ENCODE data around the gene SEC24B. TPM values are rescaled to one million over a fixed set of nuclear protein-coding genes. Genes with fewer than 3 reads are reported as not detected.
"Not testable (repeated sequence)": the region's sequence is repeated elsewhere in the genome, so short reads cannot be mapped to it uniquely, and the experiment has no call there.

The SEC24B gene
- total RNA-seq, 2 experiments from 2014 or later, result 22.0 to 25.9 TPM

DNA sequence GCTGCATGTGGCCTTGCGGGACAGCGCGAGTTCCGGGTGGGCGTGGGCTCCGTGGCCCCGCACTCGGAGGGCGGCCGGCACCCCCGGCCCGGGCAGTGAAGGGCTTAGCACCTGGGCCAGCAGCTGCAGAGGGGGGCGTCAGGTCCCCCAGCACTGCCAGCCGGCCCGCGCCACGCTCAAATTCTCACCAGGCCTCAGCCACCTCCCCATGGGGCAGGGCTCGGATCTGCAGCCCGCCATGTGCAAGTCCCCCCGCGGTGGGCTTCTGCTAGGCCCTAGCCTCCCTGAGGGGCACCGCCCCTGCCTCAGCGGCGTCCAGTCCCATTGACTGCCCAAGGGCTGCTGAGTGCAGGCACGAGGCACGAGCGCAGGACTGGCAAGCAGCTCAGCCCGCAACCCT is 123.8 kb downstream of the SEC24B start:
- H3K27ac Mint-ChIP-seq, result no peak overlapping the region
- no peaks in the 10 kb centered on the region for H3K9me3 Mint-ChIP-seq (ENCODE audit: low read depth)
- H3K27me3 Mint-ChIP-seq, result no peaks in the 10 kb centered on the region
- peaks cover 16% of the 10 kb centered on the region for H3K36me3 Mint-ChIP-seq
- peaks cover 24% of the 10 kb centered on the region for H3K4me1 Mint-ChIP-seq
- DNase-seq, result no peak
- CTCF ChIA-PET, result interaction anchor here (5.3 kb wide), 1 partner anchor 125 kb away, joined by 30 read pairs; the partner anchor contains the start of gene SEC24B
- H3K4me3 Mint-ChIP-seq, result no peak overlapping the region
- ATAC-seq, result no peak

GRCh38 chr4:109558095-109558494 is 124.5 kb downstream of the SEC24B start:
- not testable (repeated sequence) for H3K27me3 Mint-ChIP-seq; H3K27ac Mint-ChIP-seq; H3K9me3 Mint-ChIP-seq (ENCODE audit: low read depth); ATAC-seq; H3K4me3 Mint-ChIP-seq
- peaks cover 30% of the 10 kb centered on the region for H3K4me1 Mint-ChIP-seq
- CTCF ChIA-PET, result interaction anchor here (5.3 kb wide), 1 partner anchor 125 kb away, joined by 30 read pairs; the partner anchor contains the start of gene SEC24B
- peaks cover 22% of the 10 kb centered on the region for H3K36me3 Mint-ChIP-seq
- peak; percentile 41 for DNase-seq

DNA sequence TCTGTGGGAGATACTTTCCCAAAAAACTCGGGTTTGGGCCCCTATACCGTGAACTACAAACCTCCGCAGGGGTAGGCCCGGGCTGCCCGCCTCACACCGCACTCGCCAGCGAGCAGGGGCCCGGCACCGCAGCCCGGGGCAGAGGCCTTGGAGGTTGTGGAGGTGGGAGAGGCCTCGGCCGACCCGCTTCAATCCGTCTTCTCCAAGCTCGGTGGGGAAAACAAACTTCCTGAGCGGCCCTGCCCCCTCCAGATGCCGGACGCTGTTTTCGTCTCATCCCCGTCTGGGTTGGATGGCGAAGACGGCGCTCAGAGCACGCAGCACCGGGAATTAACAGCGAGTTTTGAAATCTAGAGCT is 126.0 kb downstream of the SEC24B start:
- Mint-ChIP-seq H3K4me1 (peaks cover 41% of the 10 kb centered on the region), H3K9me3 (ENCODE audit: low read depth) (no peaks in the 10 kb centered on the region), H3K36me3 (peaks cover 24% of the 10 kb centered on the region), H3K4me3 (peak overlapping the region; percentile 93), H3K27me3 (no peaks in the 10 kb centered on the region), H3K27ac (peak overlapping the region; percentile 93)
- ATAC-seq, result peak; percentile 35
- no peak for DNase-seq
- CTCF ChIA-PET, result interaction anchor here (0.9 to 5.3 kb wide), 6 partner anchors 12 to 255 kb away, joined by 3 to 30 read pairs (median 6); partner anchors contain the start of gene SEC24B

DNA sequence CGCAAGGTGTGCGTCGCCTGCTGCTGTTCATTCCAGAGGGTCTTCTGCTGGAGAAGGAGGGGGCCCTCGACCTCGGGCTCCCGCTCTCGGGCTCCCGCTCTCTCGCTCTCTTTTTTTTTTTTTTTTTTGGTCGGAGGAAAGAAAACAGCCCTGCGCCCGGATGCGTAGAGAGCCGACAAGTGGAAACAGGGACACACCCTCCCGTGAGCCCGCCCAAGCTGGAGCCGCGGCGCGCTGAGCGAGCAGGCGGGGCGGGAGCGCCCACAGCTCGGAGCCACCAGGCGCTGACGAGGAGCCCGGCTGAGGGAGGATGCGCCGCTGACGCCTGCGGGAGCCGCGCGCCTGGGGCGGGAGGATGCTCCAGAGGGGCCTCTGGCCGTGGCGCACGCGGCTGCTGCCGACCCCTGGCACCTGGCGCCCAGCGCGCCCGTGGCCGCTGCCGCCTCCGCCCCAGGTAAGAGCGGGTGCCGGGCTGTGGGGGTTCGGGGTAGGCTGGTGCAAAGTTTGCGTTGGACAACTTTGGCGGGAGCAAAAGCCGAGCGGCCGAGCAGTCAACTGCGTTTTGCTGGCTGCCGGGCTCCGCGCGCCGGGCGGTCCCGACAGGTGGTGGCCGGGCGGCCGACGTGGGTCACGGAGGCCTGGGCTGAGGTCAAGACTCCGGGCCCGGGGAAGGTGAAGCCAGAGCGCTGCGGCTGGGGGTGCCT is 126.5 kb downstream of the SEC24B start, which contains the start of gene MCUB:
Gene MCUB, plus strand, starts transcription at position 264 of the 704 bp plus-strand sequence. Its CDS starts 92 bp downstream, at position 356.
- DNase-seq, result peak; percentile 96
- peaks cover 24% of the 10 kb centered on the region for H3K36me3 Mint-ChIP-seq
- CTCF ChIA-PET, result interaction anchor here (0.9 to 5.3 kb wide), 6 partner anchors 12 to 255 kb away, joined by 3 to 30 read pairs (median 6); partner anchors contain the start of gene SEC24B
- peaks cover 43% of the 10 kb centered on the region for H3K4me1 Mint-ChIP-seq
- H3K27me3 Mint-ChIP-seq, result no peaks in the 10 kb centered on the region
- peak; percentile 95 for ATAC-seq
- no peaks in the 10 kb centered on the region for H3K9me3 Mint-ChIP-seq (ENCODE audit: low read depth)
- H3K27ac Mint-ChIP-seq, result peak within 1 kb of the TSS; percentile 96
- H3K4me3 Mint-ChIP-seq, result peak within 1 kb of the TSS; percentile 93

- CTCF ChIA-PET, result interaction anchor here (0.8 to 5.3 kb wide), 5 partner anchors 13 to 254 kb away, joined by 3 to 30 read pairs (median 7); partner anchors contain the start of gene SEC24B
- peak overlapping the region; percentile 93 for H3K4me3 Mint-ChIP-seq
- H3K27ac Mint-ChIP-seq, result peak overlapping the region; percentile 96
- DNase-seq (peak; percentile 79), ATAC-seq (peak; percentile 46)
- no peaks in the 10 kb centered on the region for H3K27me3 Mint-ChIP-seq
- peaks cover 43% of the 10 kb centered on the region for H3K4me1 Mint-ChIP-seq
- H3K9me3 Mint-ChIP-seq (ENCODE audit: low read depth), result no peaks in the 10 kb centered on the region
- peaks cover 24% of the 10 kb centered on the region for H3K36me3 Mint-ChIP-seq
Measured at GRCh38 chr4:109560687-109561461, 127.3 kb downstream of the SEC24B start.

DNA sequence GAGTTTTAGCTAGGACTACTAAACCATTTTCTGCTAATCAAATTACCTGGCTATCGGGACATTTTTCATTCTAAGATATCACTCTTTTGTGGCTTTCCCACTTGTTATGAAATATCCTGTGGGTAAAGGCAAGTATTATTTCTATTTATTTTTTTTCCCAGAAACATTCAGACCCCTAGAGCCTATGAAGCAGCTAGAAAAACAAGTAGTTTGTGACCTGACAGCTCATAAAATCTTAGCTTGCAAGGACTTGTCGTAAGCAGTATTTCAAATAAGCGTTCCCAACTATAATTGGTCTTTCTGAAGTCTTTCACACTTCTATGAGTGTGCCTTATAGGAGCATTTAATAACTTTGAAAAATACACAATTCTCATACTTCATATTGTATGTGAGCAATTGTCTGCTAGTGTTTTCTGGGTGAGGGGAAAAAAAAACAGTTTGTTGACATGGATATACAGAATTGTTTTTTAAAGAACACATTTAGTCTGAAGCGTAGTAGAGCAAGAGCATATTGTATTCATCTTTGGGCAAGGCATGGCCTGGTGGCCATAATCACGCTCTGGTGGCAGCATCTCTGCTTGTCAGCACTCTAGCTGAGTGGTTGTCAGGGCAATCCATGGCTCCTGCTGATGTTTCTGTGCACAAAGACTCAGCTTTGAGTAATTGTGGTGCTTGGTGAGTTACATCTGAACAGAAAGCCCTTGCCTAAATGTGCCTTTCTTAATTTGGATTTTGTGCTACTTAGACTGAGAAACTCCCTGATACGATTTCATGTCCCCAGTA is 129.0 kb downstream of the SEC24B start:
- Mint-ChIP-seq H3K4me1 (peaks cover 43% of the 10 kb centered on the region), H3K27me3 (no peaks in the 10 kb centered on the region), H3K27ac (no peak overlapping the region), H3K4me3 (no peak overlapping the region), H3K9me3 (ENCODE audit: low read depth) (no peaks in the 10 kb centered on the region), H3K36me3 (peaks cover 28% of the 10 kb centered on the region)
- no peak for DNase-seq
- no peak for ATAC-seq
- CTCF ChIA-PET, result interaction anchor here (1.1 to 5.3 kb wide), 3 partner anchors 9 to 130 kb away, joined by 3 to 30 read pairs (median 3); partner anchors contain the start of gene SEC24B

DNA sequence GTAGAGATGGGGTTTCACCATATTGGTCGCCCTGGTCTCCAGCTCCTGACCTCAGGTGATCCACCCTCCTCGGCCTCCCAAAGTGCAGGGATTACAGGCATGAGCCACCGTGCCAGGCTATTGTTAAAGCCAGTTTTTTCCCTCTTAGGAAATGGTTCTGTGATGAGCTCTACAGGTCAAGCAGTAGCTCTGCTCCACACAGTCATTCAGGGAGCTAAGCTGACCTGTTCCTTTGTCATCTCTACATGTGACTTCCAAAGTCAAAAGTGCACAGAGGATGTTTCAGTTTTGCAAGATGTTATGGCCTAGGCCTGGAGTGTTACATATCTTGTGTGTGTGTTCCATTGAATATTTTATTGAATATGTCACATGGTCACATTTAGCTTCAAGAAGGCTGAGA is 137.9 kb downstream of the SEC24B start:
- no peak overlapping the region for H3K4me3 Mint-ChIP-seq
- H3K27ac Mint-ChIP-seq, result no peak overlapping the region
- CTCF ChIA-PET, result interaction anchor here (0.7 to 1.1 kb wide), 2 partner anchors 9 to 139 kb away, joined by 3 read pairs; no protein-coding TSS in a partner anchor
- H3K9me3 Mint-ChIP-seq (ENCODE audit: low read depth), result peaks cover 3% of the 10 kb centered on the region
- ATAC-seq (no peak), DNase-seq (no peak)
- peaks cover 33% of the 10 kb centered on the region for H3K36me3 Mint-ChIP-seq
- H3K4me1 Mint-ChIP-seq, result peaks cover 26% of the 10 kb centered on the region
- no peaks in the 10 kb centered on the region for H3K27me3 Mint-ChIP-seq

DNA sequence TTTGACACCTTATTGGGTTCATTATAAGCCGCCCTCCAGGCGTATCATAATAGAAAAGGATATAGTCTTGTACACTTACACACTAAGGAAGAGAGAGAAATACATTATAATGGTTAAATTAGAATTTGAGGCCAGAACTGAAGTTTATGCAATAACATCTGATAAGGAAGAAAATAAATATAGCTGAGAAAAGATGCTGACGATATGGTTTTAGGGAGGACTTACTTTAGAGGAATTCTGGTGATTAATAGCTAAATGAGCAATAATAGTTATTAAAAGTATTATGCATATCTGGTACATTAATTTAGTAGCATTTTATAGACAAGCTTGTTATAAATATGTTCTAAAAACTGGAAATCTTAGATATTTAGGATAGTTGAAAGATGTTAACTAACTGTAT is 138.5 kb downstream of the SEC24B start:
- CTCF ChIA-PET, result interaction anchor here (0.7 to 1.1 kb wide), 2 partner anchors 10 to 139 kb away, joined by 3 read pairs; partner anchors contain the start of gene SEC24B
- ATAC-seq, result no peak
- H3K27me3 Mint-ChIP-seq, result no peaks in the 10 kb centered on the region
- peaks cover 3% of the 10 kb centered on the region for H3K9me3 Mint-ChIP-seq (ENCODE audit: low read depth)
- H3K36me3 Mint-ChIP-seq, result peaks cover 31% of the 10 kb centered on the region
- no peak for DNase-seq
- H3K4me1 Mint-ChIP-seq, result peaks cover 27% of the 10 kb centered on the region
- no peak overlapping the region for H3K4me3 Mint-ChIP-seq
- no peak overlapping the region for H3K27ac Mint-ChIP-seq

- Mint-ChIP-seq H3K36me3 (peaks cover 31% of the 10 kb centered on the region), H3K4me3 (no peak overlapping the region), H3K27me3 (no peaks in the 10 kb centered on the region), H3K27ac (no peak overlapping the region), H3K9me3 (ENCODE audit: low read depth) (peaks cover 3% of the 10 kb centered on the region), H3K4me1 (peaks cover 29% of the 10 kb centered on the region)
- DNase-seq, result no peak
- CTCF ChIA-PET, result interaction anchor here (0.7 to 2.1 kb wide), 7 partner anchors 13 to 142 kb away, joined by 3 to 4 read pairs (median 3); partner anchors contain the start of genes CASP6 and SEC24B
- no peak for ATAC-seq
Measured at GRCh38 chr4:109574443-109574850, 140.8 kb downstream of the SEC24B start.

GRCh38 chr4:109574931-109575804 is 141.6 kb downstream of the SEC24B start:
- no peak overlapping the region for H3K4me3 Mint-ChIP-seq
- DNase-seq (peak; percentile 40), ATAC-seq (peak; percentile 73)
- CTCF ChIA-PET, result interaction anchor here (0.7 to 2.1 kb wide), 7 partner anchors 14 to 142 kb away, joined by 3 to 4 read pairs (median 3); partner anchors contain the start of genes CASP6 and SEC24B
- peaks cover 32% of the 10 kb centered on the region for H3K36me3 Mint-ChIP-seq
- no peaks in the 10 kb centered on the region for H3K27me3 Mint-ChIP-seq
- peaks cover 29% of the 10 kb centered on the region for H3K4me1 Mint-ChIP-seq
- H3K27ac Mint-ChIP-seq, result no peak overlapping the region
- peaks cover 3% of the 10 kb centered on the region for H3K9me3 Mint-ChIP-seq (ENCODE audit: low read depth)

DNA sequence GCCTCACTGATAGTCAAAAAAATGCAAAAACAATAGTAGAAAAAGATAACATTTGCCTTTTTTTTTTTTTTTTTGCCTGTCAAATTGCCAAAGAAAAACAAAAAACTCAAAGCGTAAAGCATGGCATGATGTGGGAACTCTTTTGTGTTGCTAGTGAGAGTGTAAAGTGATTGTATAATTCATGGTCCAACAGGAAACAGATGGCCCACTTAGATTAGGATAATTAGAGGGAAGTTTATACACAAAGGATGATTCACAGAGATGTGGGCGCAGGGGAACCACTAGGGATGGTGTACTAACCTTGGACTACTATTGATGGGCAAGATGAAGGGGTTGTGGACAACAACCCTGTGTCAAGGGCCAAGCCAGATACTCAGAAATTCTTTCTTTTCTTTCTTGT is 142.8 kb downstream of the SEC24B start:
- H3K36me3 Mint-ChIP-seq, result peaks cover 35% of the 10 kb centered on the region
- no peak overlapping the region for H3K4me3 Mint-ChIP-seq
- peaks cover 29% of the 10 kb centered on the region for H3K4me1 Mint-ChIP-seq
- no peak overlapping the region for H3K27ac Mint-ChIP-seq
- no peaks in the 10 kb centered on the region for H3K27me3 Mint-ChIP-seq
- ATAC-seq (no peak), DNase-seq (no peak)
- H3K9me3 Mint-ChIP-seq (ENCODE audit: low read depth), result no peaks in the 10 kb centered on the region
- CTCF ChIA-PET, result no interaction called here

- Mint-ChIP-seq H3K9me3 (ENCODE audit: low read depth) (no peaks in the 10 kb centered on the region), H3K4me3 (no peak overlapping the region), H3K4me1 (peaks cover 26% of the 10 kb centered on the region), H3K27me3 (no peaks in the 10 kb centered on the region), H3K36me3 (peaks cover 39% of the 10 kb centered on the region), H3K27ac (no peak overlapping the region)
- CTCF ChIA-PET, result no interaction called here
- ATAC-seq, result no peak
- no peak for DNase-seq
Measured at GRCh38 chr4:109578846-109579245, 145.2 kb downstream of the SEC24B start.
